HCT116 (cell line): ENCODE measurements around the gene BLNK. TPM values are rescaled to one million over a fixed set of nuclear protein-coding genes. Genes with fewer than 3 reads are reported as not detected.

Source experiments
- ATAC-seq: fragments of 200-7000 bp; cut with Tn5 transposase; 2 replicates; pipeline ENCODE4 v1.9.1; 2020; ENCODE audit warnings: mild to moderate bottlenecking, moderate library complexity
- BruUV-seq: library from RNA; stranded (reverse); fragments of 400-500 nt; replicated peaks from 2 replicates; lab custom pipeline; 2021; lab: Mats Ljungman, UMichigan
- CTCF ChIA-PET: fragments of 300-600 bp; sonication (Branson Sonifier 250); formaldehyde crosslinking; loops from one replicate; lab custom pipeline; 2021; ENCODE audit warnings: antibody characterized with exemption; lab: Charles Lee
- POLR2A ChIA-PET: fragments of 300-600, 350-600 bp; sonication (Branson Sonifier 250); formaldehyde crosslinking; loops from one replicate; lab custom pipeline; 2021; ENCODE audit warnings: antibody characterized with exemption; lab: Charles Lee
- RAD21 ChIA-PET, 2 experiments: fragments of 300-600 bp; sonication (Branson Sonifier 250); formaldehyde crosslinking; loops; one replicate each; lab custom pipeline; 2023; ENCODE audit warnings: low total read pairs in 2 of 2; ENCODE audit not compliant: uncharacterized antibody in 2 of 2, unreplicated experiment in 2 of 2, low non-redundant PET in 1 of 2; lab: Charles Lee
- DNase-seq: peaks from one replicate; pipeline ENCODE4 v3.0.0-alpha.2; 2010; ENCODE audit warnings: low read depth, low spot score
- H2AFZ ChIP-seq: fragments of 200-600 bp; shearing (Covaris generic), sonication (generic); 2 replicates; pipeline ENCODE4 v1.6.1; 2017; ENCODE audit warnings: low read depth, mixed run types, mixed read lengths, antibody characterized with exemption, low read length; ENCODE audit not compliant: poor library complexity, severe bottlenecking
- H3K27ac ChIP-seq: 2 replicates; pipeline ENCODE4 v1.5.1; 2012; ENCODE audit warnings: low read depth, low read length
- H3K27me3 ChIP-seq: fragments of 200-600 bp; sonication (generic); 2 replicates; pipeline ENCODE4 v1.6.1; 2016; ENCODE audit warnings: mixed run types, low read length, mixed read lengths; ENCODE audit not compliant: insufficient read depth
- H3K36me3 ChIP-seq, 2 experiments: fragments of 200-500 bp in 1 of 2; fragments of 200-600 bp in 1 of 2; sonication (Bioruptor generic) in 1 of 2; sonication (generic) in 1 of 2; 2 replicates each; pipeline versions ENCODE4 v1.5.1 to v1.6.1; 2014 to 2016; ENCODE audit warnings: low read length in 2 of 2, inconsistent platforms in 1 of 2, mixed read lengths in 1 of 2, mixed run types in 1 of 2; ENCODE audit not compliant: insufficient read depth in 2 of 2, control insufficient read depth in 1 of 2
- H3K4me1 ChIP-seq, 2 experiments: fragments of 200-600 bp in 1 of 2; sonication (generic) in 1 of 2; 2 replicates each; pipeline versions ENCODE4 v1.5.1 to v1.6.1; 2012 to 2017; ENCODE audit warnings: low read length in 2 of 2, inconsistent platforms in 1 of 2, mild to moderate bottlenecking in 1 of 2, mixed read lengths in 1 of 2, mixed run types in 1 of 2, moderate library complexity in 1 of 2; ENCODE audit not compliant: insufficient read depth in 2 of 2, control insufficient read depth in 1 of 2
- H3K4me2 ChIP-seq: fragments of 200-600 bp; sonication (generic); 2 replicates; pipeline ENCODE4 v1.6.1; 2017; ENCODE audit warnings: mixed run types, low read length, mixed read lengths
- H3K4me3 ChIP-seq, 2 experiments: fragments of 200-600 bp in 1 of 2; sonication (generic) in 1 of 2; replicated peaks in 1 of 2; 2 replicates each; pipeline ENCODE4 v1.5.1; 2011 to 2016; ENCODE audit warnings: low read length in 2 of 2, control low read depth in 1 of 2, low read depth in 1 of 2, mild to moderate bottlenecking in 1 of 2, mixed read lengths in 1 of 2, mixed run types in 1 of 2
- H3K79me2 ChIP-seq: fragments of 200-600 bp; sonication (generic); 2 replicates; pipeline ENCODE4 v1.6.1; 2017; ENCODE audit warnings: mild to moderate bottlenecking, mixed run types, low read length, moderate library complexity, mixed read lengths; ENCODE audit not compliant: insufficient read depth
- H3K9ac ChIP-seq: fragments of 200-600 bp; sonication (generic); 2 replicates; pipeline ENCODE4 v1.6.1; 2016; ENCODE audit warnings: low read length, mixed read lengths
- H3K9me2 ChIP-seq: fragments of 200-600 bp; sonication (generic), shearing (Covaris generic); 2 replicates; pipeline ENCODE4 v1.6.1; 2017; ENCODE audit warnings: mixed run types, mild to moderate bottlenecking, moderate library complexity; ENCODE audit not compliant: insufficient read depth
- H3K9me3 ChIP-seq, 2 experiments: fragments of 200-500 bp in 1 of 2; fragments of 200-600 bp in 1 of 2; sonication (Bioruptor generic) in 1 of 2; sonication (generic) in 1 of 2; 2 replicates each; pipeline ENCODE4 v1.6.1; 2014 to 2017; ENCODE audit warnings: low read length in 2 of 2, mixed read lengths in 2 of 2, inconsistent platforms in 1 of 2, low read depth in 1 of 2, mild to moderate bottlenecking in 1 of 2, mixed run types in 1 of 2, moderate library complexity in 1 of 2; ENCODE audit not compliant: control insufficient read depth in 1 of 2, insufficient read depth in 1 of 2
- H4K20me1 ChIP-seq: fragments of 200-600 bp; sonication (generic), shearing (Covaris generic); 2 replicates; pipeline ENCODE4 v1.6.1; 2017; ENCODE audit warnings: mixed run types, mild to moderate bottlenecking, moderate library complexity; ENCODE audit not compliant: insufficient read depth
- EZH2 ChIP-seq: fragments of 200-600 bp; sonication (generic); IDR thresholded peaks from 2 replicates; pipeline ENCODE4 v1.6.1; 2017; ENCODE audit warnings: antibody characterized with exemption, mixed run types
- EZH2phosphoT487 ChIP-seq: fragments of 200-600 bp; IDR thresholded peaks from 2 replicates; pipeline ENCODE4 v1.6.1; 2018; ENCODE audit warnings: antibody characterized with exemption, borderline replicate concordance
- FOSL1 ChIP-seq: IDR thresholded peaks from 2 replicates; pipeline ENCODE4 v1.6.1; 2012; ENCODE audit warnings: low read depth
- JUND ChIP-seq: IDR thresholded peaks from 2 replicates; pipeline ENCODE4 v1.6.1; 2012
- POLR2A ChIP-seq: IDR thresholded peaks from 2 replicates; pipeline ENCODE4 v1.7.0; 2011; ENCODE audit warnings: borderline replicate concordance; ENCODE audit not compliant: insufficient read depth, insufficient read length; ENCODE audit errors: extremely low read depth
- RAD21 ChIP-seq: IDR thresholded peaks from 2 replicates; pipeline ENCODE4 v1.6.1; 2012; ENCODE audit warnings: low read depth, mild to moderate bottlenecking
- SIN3A ChIP-seq: IDR thresholded peaks from 2 replicates; pipeline ENCODE4 v1.6.1; 2012; ENCODE audit warnings: low read depth
- SP1 ChIP-seq: IDR thresholded peaks from 2 replicates; pipeline ENCODE4 v1.6.1; 2012; ENCODE audit warnings: low read depth
- SRF ChIP-seq: IDR thresholded peaks from 2 replicates; pipeline ENCODE4 v1.6.1; 2012; ENCODE audit warnings: low read depth
- YY1 ChIP-seq: IDR thresholded peaks from 2 replicates; pipeline ENCODE4 v1.6.1; 2011; ENCODE audit warnings: low read length, low read depth, moderate library complexity, mild to moderate bottlenecking; ENCODE audit not compliant: insufficient replicate concordance; ENCODE audit errors: extremely low read depth
- ZFX ChIP-seq: fragments of 450-650 bp; IDR thresholded peaks from 2 replicates; pipeline ENCODE4 v1.6.1; 2017
- ZNF274 ChIP-seq: fragments of 200-500 bp; sonication (Bioruptor generic); IDR thresholded peaks from 2 replicates; pipeline ENCODE4 v1.6.1; 2014; ENCODE audit warnings: mild to moderate bottlenecking, low read depth, low read length, inconsistent platforms
- intact Hi-C: fragments of 100-400 bp; cut with micrococcal nuclease; formaldehyde crosslinking; loops from 2 replicates; pipeline ENCODE4 v1.10.0; 2022
- total RNA-seq: library from RNA; stranded (reverse); gene quantifications from one replicate; pipeline ENCODE4 v1.2.1, GENCODE V29; 2021; ENCODE audit not compliant: unreplicated experiment
- TF ChIP-seq, protein P1 (sequence below): IDR thresholded peaks from 2 replicates; pipeline ENCODE4 v1.6.1; 2012
- TF ChIP-seq, protein P2 (sequence below): IDR thresholded peaks from 2 replicates; pipeline ENCODE4 v1.6.1; 2011; ENCODE audit warnings: mild to moderate bottlenecking, low read length, moderate library complexity; ENCODE audit not compliant: insufficient replicate concordance; ENCODE audit errors: extremely low read depth
- TF ChIP-seq, protein P3 (sequence below): IDR thresholded peaks from 2 replicates; pipeline ENCODE4 v1.6.1; 2012
- TF ChIP-seq, protein P4 (sequence below), 3 experiments: fragments of 200-600 bp in 1 of 3; sonication (generic) in 1 of 3; IDR thresholded peaks in 2 of 3; conservative IDR thresholded peaks in 1 of 3; 2 replicates each; pipeline ENCODE4 v1.5.1; 2012 to 2017; ENCODE audit warnings: low read depth in 2 of 3, low read length in 2 of 3, antibody characterized with exemption in 1 of 3, borderline replicate concordance in 1 of 3, control low read depth in 1 of 3, mild to moderate bottlenecking in 1 of 3, mixed read lengths in 1 of 3, mixed run types in 1 of 3, moderate library complexity in 1 of 3; ENCODE audit not compliant: insufficient read depth in 1 of 3

The BLNK gene
- total RNA-seq, 1 experiment from 2014 or later: 0.59 TPM

DNA sequence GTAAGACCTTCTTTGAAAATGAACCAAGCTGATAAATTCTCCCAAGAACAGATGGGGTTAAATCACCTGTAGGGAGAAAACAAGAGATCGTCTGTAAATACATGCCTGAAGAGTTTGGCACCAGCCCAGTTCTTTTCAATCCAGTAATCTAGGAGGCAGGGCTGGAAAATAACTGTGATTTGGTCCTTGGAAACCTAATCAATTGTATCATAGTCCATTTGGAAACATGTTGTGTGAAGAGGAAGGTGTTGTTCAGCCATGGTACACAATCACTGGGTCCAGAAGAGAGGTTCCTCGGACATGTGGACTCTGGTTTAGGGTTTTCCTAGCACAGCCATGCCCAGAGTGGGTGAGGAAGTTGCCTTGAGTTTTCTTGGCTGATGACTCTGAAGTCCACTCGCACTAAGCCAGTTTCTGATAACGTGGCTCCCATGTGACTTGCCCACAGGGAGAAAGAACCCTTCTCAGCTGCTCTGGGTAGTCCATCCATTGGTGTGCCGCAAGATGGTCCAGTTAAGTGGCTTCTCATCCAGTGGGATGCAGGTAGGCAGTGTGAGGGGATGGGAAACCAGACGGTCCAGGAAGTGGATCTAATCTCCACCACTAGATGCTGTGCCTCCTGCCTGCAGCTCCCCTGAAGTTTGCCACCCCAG is 5.1 kb downstream of the BLNK start:
- H3K9me2 ChIP-seq: no peaks in the 10 kb centered on the region
- POLR2A ChIA-PET: no interaction called here
- H3K9ac ChIP-seq: no peak overlapping the region
- H3K9me3 ChIP-seq: no peaks in the 10 kb centered on the region
- H3K4me1 ChIP-seq: peaks cover 12 to 34% of the 10 kb centered on the region in 2 experiments
- no peaks in the 10 kb centered on the region for H3K27me3 ChIP-seq
- no peak overlapping the region for H3K27ac ChIP-seq
- no peaks in the 10 kb centered on the region for H3K79me2 ChIP-seq
- BruUV-seq: no TSS peak
- no peaks in the 10 kb centered on the region for H3K36me3 ChIP-seq
- CTCF ChIA-PET: interaction anchor here (1.3 kb wide), 1 partner anchor 37 kb away, joined by 6 read pairs; no protein-coding TSS in a partner anchor
- no peak overlapping the region; a peak in 1 of 4 replicates for H3K4me3 ChIP-seq
- no peak for DNase-seq
- no peaks in the 10 kb centered on the region for H4K20me1 ChIP-seq
- RAD21 ChIA-PET: no interaction called here
- TF ChIP-seq POLR2A (no peak), ZNF274 (no peak), EZH2phosphoT487 (no peak), SRF (no peak), RAD21 (no peak), EZH2 (no peak), SP1 (no peak), SIN3A (no peak), FOSL1 (no peak), YY1 (no peak), JUND (no peak), ZFX (no peak)
- TF ChIP-seq, protein P1, sequence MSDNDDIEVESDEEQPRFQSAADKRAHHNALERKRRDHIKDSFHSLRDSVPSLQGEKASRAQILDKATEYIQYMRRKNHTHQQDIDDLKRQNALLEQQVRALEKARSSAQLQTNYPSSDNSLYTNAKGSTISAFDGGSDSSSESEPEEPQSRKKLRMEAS: no peak
- TF ChIP-seq, protein P2, sequence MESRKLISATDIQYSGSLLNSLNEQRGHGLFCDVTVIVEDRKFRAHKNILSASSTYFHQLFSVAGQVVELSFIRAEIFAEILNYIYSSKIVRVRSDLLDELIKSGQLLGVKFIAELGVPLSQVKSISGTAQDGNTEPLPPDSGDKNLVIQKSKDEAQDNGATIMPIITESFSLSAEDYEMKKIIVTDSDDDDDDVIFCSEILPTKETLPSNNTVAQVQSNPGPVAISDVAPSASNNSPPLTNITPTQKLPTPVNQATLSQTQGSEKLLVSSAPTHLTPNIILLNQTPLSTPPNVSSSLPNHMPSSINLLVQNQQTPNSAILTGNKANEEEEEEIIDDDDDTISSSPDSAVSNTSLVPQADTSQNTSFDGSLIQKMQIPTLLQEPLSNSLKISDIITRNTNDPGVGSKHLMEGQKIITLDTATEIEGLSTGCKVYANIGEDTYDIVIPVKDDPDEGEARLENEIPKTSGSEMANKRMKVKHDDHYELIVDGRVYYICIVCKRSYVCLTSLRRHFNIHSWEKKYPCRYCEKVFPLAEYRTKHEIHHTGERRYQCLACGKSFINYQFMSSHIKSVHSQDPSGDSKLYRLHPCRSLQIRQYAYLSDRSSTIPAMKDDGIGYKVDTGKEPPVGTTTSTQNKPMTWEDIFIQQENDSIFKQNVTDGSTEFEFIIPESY: no peak
- TF ChIP-seq, protein P3, sequence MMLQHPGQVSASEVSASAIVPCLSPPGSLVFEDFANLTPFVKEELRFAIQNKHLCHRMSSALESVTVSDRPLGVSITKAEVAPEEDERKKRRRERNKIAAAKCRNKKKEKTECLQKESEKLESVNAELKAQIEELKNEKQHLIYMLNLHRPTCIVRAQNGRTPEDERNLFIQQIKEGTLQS: no peak
- TF ChIP-seq, protein P4, sequence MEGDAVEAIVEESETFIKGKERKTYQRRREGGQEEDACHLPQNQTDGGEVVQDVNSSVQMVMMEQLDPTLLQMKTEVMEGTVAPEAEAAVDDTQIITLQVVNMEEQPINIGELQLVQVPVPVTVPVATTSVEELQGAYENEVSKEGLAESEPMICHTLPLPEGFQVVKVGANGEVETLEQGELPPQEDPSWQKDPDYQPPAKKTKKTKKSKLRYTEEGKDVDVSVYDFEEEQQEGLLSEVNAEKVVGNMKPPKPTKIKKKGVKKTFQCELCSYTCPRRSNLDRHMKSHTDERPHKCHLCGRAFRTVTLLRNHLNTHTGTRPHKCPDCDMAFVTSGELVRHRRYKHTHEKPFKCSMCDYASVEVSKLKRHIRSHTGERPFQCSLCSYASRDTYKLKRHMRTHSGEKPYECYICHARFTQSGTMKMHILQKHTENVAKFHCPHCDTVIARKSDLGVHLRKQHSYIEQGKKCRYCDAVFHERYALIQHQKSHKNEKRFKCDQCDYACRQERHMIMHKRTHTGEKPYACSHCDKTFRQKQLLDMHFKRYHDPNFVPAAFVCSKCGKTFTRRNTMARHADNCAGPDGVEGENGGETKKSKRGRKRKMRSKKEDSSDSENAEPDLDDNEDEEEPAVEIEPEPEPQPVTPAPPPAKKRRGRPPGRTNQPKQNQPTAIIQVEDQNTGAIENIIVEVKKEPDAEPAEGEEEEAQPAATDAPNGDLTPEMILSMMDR (IDR thresholded peaks at IDR 0.05 in 2 of 3, conservative IDR thresholded peaks at IDR 0.05 in 1 of 3; ENCODE audit: borderline replicate concordance in 1 of 3, insufficient read depth in 1 of 3, low read depth in 2 of 3, low read length in 2 of 3): no peak
- peak; percentile 12; the same call in 1 of the 2 replicates for ATAC-seq
- intact Hi-C loops: no loop called here
- H2AFZ ChIP-seq: no peak overlapping the region
- peak overlapping the region; percentile 70 for H3K4me2 ChIP-seq
